ENCODE results near the gene NEURL3.

The NEURL3 gene

GRCh38 chr2:96489261-96489660 lies 15.9 kb downstream of the NEURL3 start:
- Mint-ChIP-seq H3K27me3 (ENCODE audit: low read depth, poor library complexity) (no peaks in the 10 kb centered on the region), H3K27ac (no peak overlapping the region), H3K4me1 (peaks cover 23% of the 10 kb centered on the region), H3K9me3 (peaks cover 11% of the 10 kb centered on the region), H3K4me3 (no peak overlapping the region), H3K36me3 (ENCODE audit: low read depth) (no peaks in the 10 kb centered on the region)
- no peak for DNase-seq
- TF ChIP-seq CTCF (IDR thresholded peaks at IDR 0.05): no peak

- Mint-ChIP-seq H3K9me3 (peaks cover 3% of the 10 kb centered on the region), H3K4me3 (peak overlapping the region; percentile 56), H3K27me3 (ENCODE audit: low read depth, poor library complexity) (peaks cover under 1% of the 10 kb centered on the region), H3K36me3 (ENCODE audit: low read depth) (no peaks in the 10 kb centered on the region), H3K27ac (no peak overlapping the region), H3K4me1 (peaks cover 23% of the 10 kb centered on the region)
- no peak for TF ChIP-seq CTCF (IDR thresholded peaks at IDR 0.05)
- no peak for DNase-seq
Observed at GRCh38 chr2:96486696-96487095, 18.5 kb downstream of the NEURL3 start.

GRCh38 chr2:96485751-96486651 lies 19.2 kb downstream of the NEURL3 start:
- no peak for DNase-seq
- peaks cover 4% of the 10 kb centered on the region for H3K27me3 Mint-ChIP-seq (ENCODE audit: low read depth, poor library complexity)
- H3K27ac Mint-ChIP-seq: peak overlapping the region; percentile 47
- peaks cover 23% of the 10 kb centered on the region for H3K4me1 Mint-ChIP-seq
- H3K36me3 Mint-ChIP-seq (ENCODE audit: low read depth): no peaks in the 10 kb centered on the region
- peaks cover 8% of the 10 kb centered on the region for H3K9me3 Mint-ChIP-seq
- peak overlapping the region; percentile 56 for H3K4me3 Mint-ChIP-seq
- TF ChIP-seq CTCF (IDR thresholded peaks at IDR 0.05): no peak

- H3K36me3 Mint-ChIP-seq (ENCODE audit: low read depth): no peaks in the 10 kb centered on the region
- no peak overlapping the region for H3K4me3 Mint-ChIP-seq
- no peak for TF ChIP-seq CTCF (IDR thresholded peaks at IDR 0.05)
- DNase-seq: no peak
- H3K4me1 Mint-ChIP-seq: peaks cover 23% of the 10 kb centered on the region
- peaks cover 15% of the 10 kb centered on the region for H3K9me3 Mint-ChIP-seq
- H3K27ac Mint-ChIP-seq: no peak overlapping the region
- H3K27me3 Mint-ChIP-seq (ENCODE audit: low read depth, poor library complexity): peaks cover 4% of the 10 kb centered on the region
Observed at GRCh38 chr2:96485350-96485749, 19.8 kb downstream of the NEURL3 start.

GRCh38 chr2:96484091-96484490 lies 21.1 kb downstream of the NEURL3 start:
- TF ChIP-seq CTCF (IDR thresholded peaks at IDR 0.05): no peak
- H3K27ac Mint-ChIP-seq: no peak overlapping the region
- peaks cover 23% of the 10 kb centered on the region for H3K4me1 Mint-ChIP-seq

GRCh38 chr2:96477458-96477857 lies 27.7 kb downstream of the NEURL3 start:
- no peak overlapping the region for H3K27ac Mint-ChIP-seq

More at GRCh38 chr2:96484091-96484490, 21.1 kb downstream of the NEURL3 start:
- DNase-seq: no peak
- no peak overlapping the region for H3K4me3 Mint-ChIP-seq
- no peaks in the 10 kb centered on the region for H3K36me3 Mint-ChIP-seq (ENCODE audit: low read depth)
- H3K27me3 Mint-ChIP-seq (ENCODE audit: low read depth, poor library complexity): peaks cover 4% of the 10 kb centered on the region
- peaks cover 13% of the 10 kb centered on the region for H3K9me3 Mint-ChIP-seq

More at GRCh38 chr2:96477458-96477857, 27.7 kb downstream of the NEURL3 start:
- no peak overlapping the region for H3K4me3 Mint-ChIP-seq
- no peaks in the 10 kb centered on the region for H3K36me3 Mint-ChIP-seq (ENCODE audit: low read depth)
- no peak for TF ChIP-seq CTCF (IDR thresholded peaks at IDR 0.05)
- peaks cover 13% of the 10 kb centered on the region for H3K27me3 Mint-ChIP-seq (ENCODE audit: low read depth, poor library complexity)
- H3K9me3 Mint-ChIP-seq: peaks cover 13% of the 10 kb centered on the region
- no peak for DNase-seq
- H3K4me1 Mint-ChIP-seq: no peaks in the 10 kb centered on the region
